ENCODE measurements around the gene OGFOD1.

DNA sequence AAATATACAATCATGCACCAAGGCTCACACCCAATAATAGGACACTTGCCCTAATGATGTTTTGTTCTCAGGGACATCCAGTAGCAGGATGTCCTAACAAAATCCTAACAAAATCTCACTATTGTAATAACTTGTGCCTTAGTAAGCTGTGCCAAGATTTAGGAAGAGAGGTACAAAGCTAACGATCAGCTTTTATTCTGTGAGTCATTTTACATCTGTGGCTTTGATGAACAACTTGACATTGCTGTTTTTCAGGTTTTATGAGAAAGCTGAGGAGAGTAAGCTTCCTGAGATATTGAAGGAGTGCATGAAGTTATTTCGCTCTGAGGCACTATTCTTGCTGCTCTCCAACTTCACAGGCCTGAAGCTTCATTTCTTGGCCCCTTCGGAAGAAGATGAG is 18.9 kb downstream of the OGFOD1 start:
- no peak for TF ChIP-seq ELF4 (IDR thresholded peaks at IDR 0.05)
- TF ChIP-seq FOXK2 (IDR thresholded peaks at IDR 0.05), result no peak
- TF ChIP-seq LEF1 (IDR thresholded peaks at IDR 0.05; ENCODE audit: borderline replicate concordance), result no peak
- TF ChIP-seq BHLHE40 (IDR thresholded peaks at IDR 0.05; ENCODE audit: borderline replicate concordance), result no peak

All from HEK293T (cell line).